22Rv1 (cell line): Measurements from ENCODE around the gene PHF20.

Source experiments
- CTCF ChIP-seq: fragments of 450-650 bp; IDR thresholded peaks from 2 replicates; pipeline ENCODE4 v1.5.1; 2017; ENCODE audit warnings: mild to moderate bottlenecking
- ZFX ChIP-seq: fragments of 450-650 bp; IDR thresholded peaks from 2 replicates; pipeline ENCODE4 v1.6.1; 2017; ENCODE audit warnings: antibody characterized with exemption, borderline replicate concordance

- TF ChIP-seq CTCF (no peak), ZFX (no peak)
Measured at GRCh38 chr20:35899064-35899463, 127.2 kb downstream of the PHF20 start.
